ENCODE measurements around the gene RGL3. TPM values are rescaled to one million over a fixed set of nuclear protein-coding genes. Genes with fewer than 3 reads are reported as not detected.
A peak's percentile ranks its signal among the peaks of the same experiment; 100 is the strongest.

RGL3 gene
- total RNA-seq, 1 experiment from 2014 or later: 53.1 TPM

- no peak for DNase-seq
- Histone ChIP-seq H3K36me3 (ENCODE audit: control insufficient read depth, insufficient read depth, low read length) (no peaks in the 10 kb centered on the region; the same call in 1 of the 2 replicates), H3K4me1 (0 out of 2 replicates have a peak, but pooled peaks cover 4% of the 10 kb centered on the region), H3K9me3 (peaks cover 4% of the 10 kb centered on the region), H3K4me3 (ENCODE audit: low read depth, low read length) (no peak overlapping the region), H3K27me3 (replicated peaks; ENCODE audit: control insufficient read depth, insufficient read depth, low read length) (no peaks in the 10 kb centered on the region)
- ChIA-PET CTCF (interaction anchor here (0.9 kb wide), 1 partner anchor 20 kb away, joined by 3 read pairs; no protein-coding TSS in a partner anchor), POLR2A (no interaction called here)
- TF ChIP-seq CTCF (IDR thresholded peaks at IDR 0.05; ENCODE audit: insufficient read depth in 1 of 2, low read depth in 1 of 2, low read length in 1 of 2, severe bottlenecking in 1 of 2, unreplicated experiment in 1 of 2): no peak
- Mint-ChIP-seq H3K4me3 (ENCODE audit: unreplicated experiment) (no peak overlapping the region), H3K4me1 (ENCODE audit: low read depth, unreplicated experiment) (no peaks in the 10 kb centered on the region), H3K27ac (ENCODE audit: unreplicated experiment) (no peak overlapping the region), H3K9me3 (ENCODE audit: unreplicated experiment) (peaks cover 8% of the 10 kb centered on the region), H3K36me3 (ENCODE audit: insufficient read depth, unreplicated experiment) (no peaks in the 10 kb centered on the region), H3K27me3 (ENCODE audit: insufficient read depth, unreplicated experiment) (no peaks in the 10 kb centered on the region)
- BruUV-seq (replicated peaks): no TSS peak
- intact Hi-C loops (cut with micrococcal nuclease; ENCODE audit: unreplicated experiment): no loop called here
Measured at GRCh38 chr19:11387162-11388034, 31.7 kb downstream of the RGL3 start.

GRCh38 chr19:11384778-11385129, 34.4 kb downstream of the RGL3 start:
- BruUV-seq (replicated peaks): no TSS peak
- Mint-ChIP-seq H3K36me3 (ENCODE audit: insufficient read depth, unreplicated experiment) (peaks cover 12% of the 10 kb centered on the region), H3K27me3 (ENCODE audit: insufficient read depth, unreplicated experiment) (no peaks in the 10 kb centered on the region), H3K9me3 (ENCODE audit: unreplicated experiment) (no peaks in the 10 kb centered on the region), H3K4me1 (ENCODE audit: low read depth, unreplicated experiment) (no peaks in the 10 kb centered on the region), H3K4me3 (ENCODE audit: unreplicated experiment) (peak overlapping the region; percentile 95), H3K27ac (ENCODE audit: unreplicated experiment) (peak overlapping the region; percentile 43)
- Histone ChIP-seq H3K9me3 (no peaks in the 10 kb centered on the region), H3K4me1 (0 out of 2 replicates have a peak, but pooled peaks cover 4% of the 10 kb centered on the region), H3K4me3 (ENCODE audit: low read depth, low read length) (no peak overlapping the region), H3K27me3 (replicated peaks; ENCODE audit: control insufficient read depth, insufficient read depth, low read length) (no peaks in the 10 kb centered on the region), H3K36me3 (ENCODE audit: control insufficient read depth, insufficient read depth, low read length) (no peaks in the 10 kb centered on the region)
- ChIA-PET CTCF (interaction anchor here (0.9 to 2.7 kb wide), 6 partner anchors 10 to 98 kb away, joined by 4 to 28 read pairs (median 16); partner anchors contain the start of genes ODAD3, PRKCSH and SWSAP1), POLR2A (interaction anchor here (0.5 to 2.3 kb wide), 2 partner anchors 10 to 1251 kb away, joined by 5 to 19 read pairs; partner anchors contain the start of gene SWSAP1)
- no peak for TF ChIP-seq CTCF (IDR thresholded peaks at IDR 0.05; ENCODE audit: insufficient read depth in 1 of 2, low read depth in 1 of 2, low read length in 1 of 2, severe bottlenecking in 1 of 2, unreplicated experiment in 1 of 2)
- no peak for DNase-seq
- intact Hi-C loops (cut with micrococcal nuclease; ENCODE audit: unreplicated experiment): loop anchor here (5.0 kb wide), 1 partner anchor 33 kb away; the partner anchor contains the start of gene RGL3

- POLR2A ChIA-PET: interaction anchor here (0.5 to 2.3 kb wide), 8 partner anchors 9 to 442 kb away, joined by 3 to 19 read pairs (median 4); partner anchors contain the start of genes RGL3 and SWSAP1
- 0 out of 2 replicates have a peak, but pooled peaks cover 4% of the 10 kb centered on the region for H3K4me1 ChIP-seq
- intact Hi-C loops (cut with micrococcal nuclease; ENCODE audit: unreplicated experiment): loop anchor here (5.0 kb wide), 1 partner anchor 34 kb away; the partner anchor contains the start of gene RGL3
- no peak for TF ChIP-seq CTCF (IDR thresholded peaks at IDR 0.05; ENCODE audit: insufficient read depth in 1 of 2, low read depth in 1 of 2, low read length in 1 of 2, severe bottlenecking in 1 of 2, unreplicated experiment in 1 of 2)
- CTCF ChIA-PET: interaction anchor here (0.6 to 2.7 kb wide), 14 partner anchors 9 to 176 kb away, joined by 4 to 31 read pairs (median 8); partner anchors contain the start of genes ELOF1, ODAD3, PRKCSH and RGL3
- H3K9me3 ChIP-seq: no peaks in the 10 kb centered on the region
- no peak for DNase-seq
- H3K36me3 Mint-ChIP-seq (ENCODE audit: insufficient read depth, unreplicated experiment): peaks cover 12% of the 10 kb centered on the region
- no TSS peak for BruUV-seq (replicated peaks)
- H3K27ac Mint-ChIP-seq (ENCODE audit: unreplicated experiment): no peak overlapping the region
- H3K4me3 Mint-ChIP-seq (ENCODE audit: unreplicated experiment): peak overlapping the region; percentile 95
- no peaks in the 10 kb centered on the region for H3K27me3 Mint-ChIP-seq (ENCODE audit: insufficient read depth, unreplicated experiment)
- no peaks in the 10 kb centered on the region for H3K9me3 Mint-ChIP-seq (ENCODE audit: unreplicated experiment)
- no peaks in the 10 kb centered on the region for H3K36me3 ChIP-seq (ENCODE audit: control insufficient read depth, insufficient read depth, low read length)
- H3K27me3 ChIP-seq (replicated peaks; ENCODE audit: control insufficient read depth, insufficient read depth, low read length): no peaks in the 10 kb centered on the region
- H3K4me1 Mint-ChIP-seq (ENCODE audit: low read depth, unreplicated experiment): no peaks in the 10 kb centered on the region
- peak overlapping the region; percentile 59 for H3K4me3 ChIP-seq (ENCODE audit: low read depth, low read length)
Measured at GRCh38 chr19:11383706-11384048, 35.4 kb downstream of the RGL3 start.
